ENCODE results near the gene RAPGEF6. TPM values are rescaled to one million over a fixed set of nuclear protein-coding genes. Genes with fewer than 3 reads are reported as not detected.

RAPGEF6 gene
- total and polyA plus RNA-seq, 2 of the 4 experiments (the other 2 are of a cell fraction): 5.8 to 18.8 TPM

DNA sequence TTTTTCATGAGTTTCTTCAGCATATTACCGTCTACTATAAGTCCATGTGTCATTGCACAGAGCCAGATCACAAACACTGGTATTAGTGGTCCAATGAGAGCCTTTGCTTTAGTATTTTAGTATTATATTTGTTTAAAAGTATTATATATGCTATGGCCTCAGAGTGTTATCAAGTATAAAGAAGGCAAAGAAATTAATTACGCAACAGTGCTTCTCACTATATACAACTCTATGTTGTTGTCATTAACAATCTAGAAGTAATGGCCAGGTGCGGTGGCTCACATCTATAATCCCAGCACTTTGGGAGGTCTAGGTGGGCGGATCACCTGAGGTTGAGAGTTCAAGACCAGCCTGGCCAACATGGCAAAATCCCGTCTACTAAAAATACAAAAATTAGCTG, 47.1 kb upstream of the RAPGEF6 start:
- Histone ChIP-seq H3K9me3 (ENCODE audit: control insufficient read depth, insufficient read depth, low read length) (no peaks in the 10 kb centered on the region), H3K4me2 (ENCODE audit: low read depth, low read length) (no peak overlapping the region), H2AK5ac (ENCODE audit: low read depth, low read length) (no peak overlapping the region), H3K56ac (ENCODE audit: extremely low read depth, insufficient read depth, low read length) (no peak overlapping the region), H2BK120ac (ENCODE audit: low read depth, low read length) (no peak overlapping the region), H3K23ac (ENCODE audit: low read depth, low read length) (no peak overlapping the region), H3K4me1 (ENCODE audit: control insufficient read depth, insufficient read depth, low read length) (0 out of 2 replicates have a peak, but pooled peaks cover 2% of the 10 kb centered on the region), H3K4ac (ENCODE audit: low read depth, low read length) (no peak overlapping the region), H2BK20ac (ENCODE audit: low read depth, low read length) (no peak overlapping the region), H3K18ac (ENCODE audit: low read depth, low read length) (no peak overlapping the region), H2BK15ac (ENCODE audit: low read depth, low read length) (no peak overlapping the region), H3K27ac (ENCODE audit: insufficient read depth, low read length) (no peak overlapping the region), H3K36me3 (ENCODE audit: control insufficient read depth, insufficient read depth, low read length) (peaks cover 11% of the 10 kb centered on the region; the same call in 1 of the 2 replicates), H2AFZ (replicated peaks; ENCODE audit: low read length, poor library complexity) (no peak overlapping the region), H4K20me1 (ENCODE audit: insufficient read depth, low read length) (no peaks in the 10 kb centered on the region), H3K4me3 (ENCODE audit: insufficient read depth, low read depth, low read length) (no peak overlapping the region), H3K14ac (replicated peaks; ENCODE audit: low read depth, low read length) (no peak overlapping the region), H2AK9ac (replicated peaks; ENCODE audit: low read depth, low read length, poor library complexity) (no peak overlapping the region), H2BK5ac (ENCODE audit: low read depth, low read length, poor library complexity, severe bottlenecking) (no peak overlapping the region), H4K5ac (ENCODE audit: low read depth, low read length) (no peak overlapping the region), H3K27me3 (ENCODE audit: control insufficient read depth, insufficient read depth, low read length) (no peaks in the 10 kb centered on the region), H3K79me1 (ENCODE audit: low read depth in 1 of 2, low read length in 2 of 2) (peaks cover 6 to 45% of the 10 kb centered on the region in 2 experiments; a peak in 3 of 4 replicates), H4K91ac (ENCODE audit: insufficient read depth, low read depth, low read length) (no peak overlapping the region), H3K9ac (ENCODE audit: low read depth, low read length) (no peak overlapping the region), H4K8ac (ENCODE audit: low read depth in 2 of 2, low read length in 2 of 2) (no peak overlapping the region), H3K9me1 (ENCODE audit: insufficient read depth, low read length) (peaks cover 5% of the 10 kb centered on the region; the same call in 1 of the 2 replicates)
- intact Hi-C loops (cut with micrococcal nuclease) (no loop called here), dilution Hi-C loops (cut with HindIII; ENCODE audit: low sequenced_read_pairs, unreplicated experiment) (no loop called here), in situ Hi-C loops (cut with MboI; ENCODE audit: low sequenced_read_pairs) (no loop called here)
- no TSS peak for BruUV-seq (replicated peaks)
- no CpG with 5 or more reads among the region's 5 CpGs for WGBS, 2 experiments (ENCODE audit: extremely low coverage in 2 of 2, insufficient read length in 1 of 2)
- POLR2A ChIA-PET (ENCODE audit: unreplicated experiment): no interaction called here
- ATAC-seq (ENCODE audit: low read depth): no peak
- no peak for DNase-seq
- CTCF ChIA-PET: no interaction called here
- TF ChIP-seq CHD1 (IDR thresholded peaks at IDR 0.05; ENCODE audit: low read depth, low read length) (no peak), CEBPB (IDR thresholded peaks at IDR 0.05; ENCODE audit: low read depth, low read length) (peak; percentile 78)

Measured in IMR-90 (cell line).